Sigmoid colon (tissue), 7 donors: ENCODE data around the gene GRK6. TPM values are rescaled to one million over a fixed set of nuclear protein-coding genes. Genes with fewer than 3 reads are reported as not detected.

Source experiments
- DNase-seq: peaks from one replicate; pipeline ENCODE4 v3.0.0-alpha.2; 2019
- H3K27ac ChIP-seq, 4 donors: fragments of 200-600 bp; sonication (generic); one replicate each; pipeline ENCODE4 v1.5.1; 2016 to 2019; ENCODE audit warnings: mild to moderate bottlenecking in 1 of 4
- H3K27me3 ChIP-seq, 3 donors: fragments of 200-600 bp; sonication (generic); one replicate each; pipeline ENCODE4 v1.5.1; 2019; ENCODE audit warnings: mild to moderate bottlenecking in 1 of 3
- H3K36me3 ChIP-seq, 4 donors: fragments of 200-600 bp; sonication (generic); one replicate each; pipeline ENCODE4 v1.5.1; 2016 to 2019
- H3K4me1 ChIP-seq, 4 donors: fragments of 200-600 bp; sonication (generic); one replicate each; pipeline ENCODE4 v1.5.1; 2017 to 2019
- H3K4me3 ChIP-seq, 4 donors: fragments of 200-600 bp; sonication (generic); one replicate each; pipeline ENCODE4 v1.5.1; 2017 to 2019; ENCODE audit warnings: mild to moderate bottlenecking in 2 of 4, moderate library complexity in 1 of 4
- H3K9me3 ChIP-seq, 4 donors: fragments of 200-600 bp in 3 of 4; sonication (generic) in 3 of 4; one replicate each; pipeline versions ENCODE4 v1.5.1 to v1.6.1; 2013 to 2019
- CTCF ChIP-seq, 4 experiments: fragments of 450-650 bp in 3 of 4; fragments of 200-600 bp in 1 of 4; IDR thresholded peaks; one replicate each; pipeline ENCODE4 v1.5.1; 2016 to 2019; ENCODE audit warnings: antibody characterized with exemption in 4 of 4, mild to moderate bottlenecking in 3 of 4, moderate library complexity in 2 of 4
- EP300 ChIP-seq, 4 donors: sonication (generic); formaldehyde crosslinking; IDR thresholded peaks; one replicate each; pipeline ENCODE4 v1.6.1; 2017; ENCODE audit warnings: antibody characterized with exemption in 4 of 4
- POLR2A ChIP-seq, 2 donors: fragments of 450-650 bp; IDR thresholded peaks; one replicate each; pipeline ENCODE4 v1.6.1; 2016; ENCODE audit warnings: antibody characterized with exemption in 2 of 2, mild to moderate bottlenecking in 2 of 2, moderate library complexity in 2 of 2
- POLR2AphosphoS5 ChIP-seq, 4 donors: sonication (generic); formaldehyde crosslinking; IDR thresholded peaks; one replicate each; pipeline ENCODE4 v1.6.1; 2017; ENCODE audit warnings: antibody characterized with exemption in 4 of 4
- WGBS, 2 donors: extraction: QIAGEN DNeasy Blood & Tissue Kit; methylation state at CpG; one replicate each; pipeline ENCODE4 v1.1.7; 2013; 5-methylcytosine and 5-hydroxymethylcytosine counted together
- intact Hi-C: fragments of 100-400 bp; cut with DNase I; formaldehyde crosslinking; loops from one replicate; pipeline ENCODE4 v1.15.1; 2023
- polyA plus RNA-seq, 3 donors: library from polyadenylated mRNA; stranded (reverse); fragments of 200-250 nt; gene quantifications; one replicate each; pipeline ENCODE4 v1.2.3, GENCODE V29; 2013
- total RNA-seq, 4 donors: library from RNA; depleted of rRNA; stranded (reverse); fragments of >200 nt; gene quantifications; one replicate each; pipeline ENCODE4 v1.1.0, GENCODE V29; 2016
- donor health status: healthy with polysubstance abuse.
- donor health status: Bipolar disorder and iron deficiency.
- donor health status: healthy.

Gene GRK6
- total and polyA plus RNA-seq, 7 donors, result 16.5 to 47.9 (median 21.9) TPM

GRCh38 chr5:177454397-177455035 lies 28.0 kb downstream of the GRK6 start:
- Histone ChIP-seq H3K36me3 (peaks cover 0 to 17% (median 7%) of the 10 kb centered on the region in 4 donors), H3K4me1 (peaks cover 0 to 47% (median 40%) of the 10 kb centered on the region in 4 donors), H3K27ac (peak overlapping the region; percentile 68 to 82 (median 75)), H3K27me3 (peaks cover 0 to 36% (median 26%) of the 10 kb centered on the region in 3 donors), H3K9me3 (no peaks in the 10 kb centered on the region), H3K4me3 (peak overlapping the region; percentile 20 to 53 (median 51))
- intact Hi-C loops, result loop anchor here (1.0 to 5.0 kb wide), 4 partner anchors 28 to 142 kb away; partner anchors contain the start of genes GRK6 and MXD3
- DNase-seq, result peak; percentile 95
- 0 to 1% methylated on average over 84 of the region's 84 CpGs for WGBS, 2 donors
- TF ChIP-seq POLR2A (IDR thresholded peaks at IDR 0.05), result no peak
- peak in 1 of 4 donors; percentile 20 for TF ChIP-seq POLR2AphosphoS5 (IDR thresholded peaks at IDR 0.05)
- TF ChIP-seq EP300 (IDR thresholded peaks at IDR 0.05), result no peak
- peak; percentile 77 to 93 (median 90) for TF ChIP-seq CTCF (IDR thresholded peaks at IDR 0.05)

GRCh38 chr5:177455036-177455660 lies 28.7 kb downstream of the GRK6 start:
- WGBS, 2 donors, result 0 to 1% methylated on average over 80 of the region's 80 CpGs

GRCh38 chr5:177455661-177456590 lies 29.4 kb downstream of the GRK6 start:
- peak in 3 of 4 donors; percentile 44 to 65 (median 47) for TF ChIP-seq POLR2AphosphoS5 (IDR thresholded peaks at IDR 0.05)
- no peak for TF ChIP-seq POLR2A (IDR thresholded peaks at IDR 0.05)
- peak; percentile 66 to 92 (median 74) for TF ChIP-seq CTCF (IDR thresholded peaks at IDR 0.05)
- no peak for TF ChIP-seq EP300 (IDR thresholded peaks at IDR 0.05)
- H3K4me1 ChIP-seq, result peaks cover 0 to 47% (median 40%) of the 10 kb centered on the region in 4 donors
- H3K36me3 ChIP-seq, result peaks cover 0 to 29% (median 16%) of the 10 kb centered on the region in 4 donors
- WGBS, 2 donors, result 0 to 1% methylated on average over 76 of the region's 76 CpGs
- intact Hi-C loops, result loop anchor here (1.0 to 2.0 kb wide), 3 partner anchors 17 to 40 kb away; partner anchors contain the start of genes DBN1 and GRK6
- no peaks in the 10 kb centered on the region for H3K9me3 ChIP-seq
- peak overlapping the region; percentile 68 to 82 (median 75) for H3K27ac ChIP-seq
- H3K4me3 ChIP-seq, result peak overlapping the region; percentile 41 to 53 (median 51)
- DNase-seq, result peak; percentile 97
- peaks cover 0 to 22% (median 12%) of the 10 kb centered on the region in 3 donors for H3K27me3 ChIP-seq

More at GRCh38 chr5:177455036-177455660, 28.7 kb downstream of the GRK6 start:
- DNase-seq, result peak; percentile 90
- H3K36me3 ChIP-seq, result peaks cover 0 to 24% (median 12%) of the 10 kb centered on the region in 4 donors
- no peak for TF ChIP-seq POLR2A (IDR thresholded peaks at IDR 0.05)
- TF ChIP-seq CTCF (IDR thresholded peaks at IDR 0.05), result peak; percentile 29 to 69 (median 60)
- TF ChIP-seq EP300 (IDR thresholded peaks at IDR 0.05), result no peak
- TF ChIP-seq POLR2AphosphoS5 (IDR thresholded peaks at IDR 0.05), result peak in 1 of 4 donors; percentile 46
- H3K27me3 ChIP-seq, result peaks cover 0 to 29% (median 20%) of the 10 kb centered on the region in 3 donors
- H3K27ac ChIP-seq, result peak overlapping the region; percentile 68 to 82 (median 75)
- H3K4me1 ChIP-seq, result peaks cover 0 to 47% (median 40%) of the 10 kb centered on the region in 4 donors
- no peaks in the 10 kb centered on the region for H3K9me3 ChIP-seq
- H3K4me3 ChIP-seq, result peak overlapping the region; percentile 41 to 53 (median 51)
- intact Hi-C loops, result loop anchor here (2.0 kb wide), 1 partner anchor 28 kb away; the partner anchor contains the start of gene GRK6

- no peak for TF ChIP-seq CTCF (IDR thresholded peaks at IDR 0.05)
- TF ChIP-seq EP300 (IDR thresholded peaks at IDR 0.05), result no peak
- no peak for TF ChIP-seq POLR2A (IDR thresholded peaks at IDR 0.05)
- TF ChIP-seq POLR2AphosphoS5 (IDR thresholded peaks at IDR 0.05), result no peak
- Histone ChIP-seq H3K4me1 (peaks cover 0 to 50% (median 40%) of the 10 kb centered on the region in 4 donors), H3K36me3 (peaks cover 0 to 29% (median 16%) of the 10 kb centered on the region in 4 donors), H3K27me3 (peaks cover 0 to 18% (median 11%) of the 10 kb centered on the region in 3 donors), H3K9me3 (no peaks in the 10 kb centered on the region), H3K27ac (peak overlapping the region; percentile 68 to 82 (median 75)), H3K4me3 (no peak overlapping the region)
- 27 to 31% methylated on average over 12 of the region's 12 CpGs for WGBS, 2 donors
- intact Hi-C loops, result loop anchor here (1.0 to 2.0 kb wide), 2 partner anchors 16 to 40 kb away; partner anchors contain the start of gene DBN1
- no peak for DNase-seq
Observed at GRCh38 chr5:177456591-177456964, 30.1 kb downstream of the GRK6 start.
